Endodermal cell (in vitro differentiated cells): ENCODE measurements around the gene CTSA. TPM values are rescaled to one million over a fixed set of nuclear protein-coding genes. Genes with fewer than 3 reads are reported as not detected.

Experiments used
- DNase-seq: peaks from one replicate; pipeline ENCODE4 v3.0.0-alpha.2; 2017
- H3K27ac ChIP-seq: 2 replicates; pipeline ENCODE4 v1.5.1; 2013; ENCODE audit warnings: mild to moderate bottlenecking, low read depth, low read length, moderate library complexity
- H3K27me3 ChIP-seq: 2 replicates; pipeline ENCODE4 v1.6.1; 2013; ENCODE audit warnings: mild to moderate bottlenecking, low read length, moderate library complexity; ENCODE audit not compliant: insufficient read depth, control insufficient read depth, poor library complexity, severe bottlenecking
- H3K36me3 ChIP-seq: 2 replicates; pipeline ENCODE4 v1.7.0; 2013; ENCODE audit warnings: mild to moderate bottlenecking, low read length, moderate library complexity; ENCODE audit not compliant: control insufficient read depth, insufficient read depth
- H3K4me1 ChIP-seq: one replicate; pipeline ENCODE4 v1.7.0; 2013; ENCODE audit warnings: low read length; ENCODE audit not compliant: control insufficient read depth, insufficient read depth
- H3K4me3 ChIP-seq: 2 replicates; pipeline ENCODE4 v1.5.1; 2013; ENCODE audit warnings: mild to moderate bottlenecking, low read length, moderate library complexity
- H3K9ac ChIP-seq: 2 replicates; pipeline ENCODE4 v1.6.1; 2013; ENCODE audit warnings: mild to moderate bottlenecking, low read length, moderate library complexity; ENCODE audit not compliant: poor library complexity, severe bottlenecking; ENCODE audit errors: extremely low read depth
- H3K9me3 ChIP-seq: 2 replicates; pipeline ENCODE4 v1.6.1; 2013; ENCODE audit warnings: mild to moderate bottlenecking, low read length, moderate library complexity; ENCODE audit not compliant: control insufficient read depth
- H3K27ac Mint-ChIP-seq: 2 replicates; pipeline ENCODE4 v1.8.0; 2020; ENCODE audit warnings: mixed read lengths
- H3K27me3 Mint-ChIP-seq: 2 replicates; pipeline ENCODE4 v1.8.0; 2021; ENCODE audit warnings: mild to moderate bottlenecking, mixed read lengths; ENCODE audit not compliant: insufficient read depth
- H3K36me3 Mint-ChIP-seq: 2 replicates; pipeline ENCODE4 v1.8.0; 2020; ENCODE audit warnings: low read depth, mixed read lengths
- H3K4me1 Mint-ChIP-seq: 2 replicates; pipeline ENCODE4 v1.8.0; 2020; ENCODE audit warnings: mixed read lengths
- H3K4me3 Mint-ChIP-seq: 2 replicates; pipeline ENCODE4 v1.8.0; 2020; ENCODE audit warnings: mild to moderate bottlenecking, moderate library complexity, mixed read lengths
- H3K9me3 Mint-ChIP-seq: 2 replicates; pipeline ENCODE4 v1.8.0; 2020; ENCODE audit warnings: mild to moderate bottlenecking, mixed read lengths
- WGBS, 2 experiments: methylation state at CpG; one replicate each; pipeline versions ENCODE4 v1.1.5 to v1.1.7; 2013; ENCODE audit warnings: missing lambda C conversion rate in 2 of 2, mixed read lengths in 1 of 2; ENCODE audit not compliant: insufficient coverage in 1 of 2, insufficient read length in 1 of 2; 5-methylcytosine and 5-hydroxymethylcytosine counted together
- total RNA-seq, 2 donors: library from RNA; stranded (reverse); fragmentation: NEBNext Ultra II Directional in 1 of 2; extraction: Animal tissue kit (Norgen Biotek cat#: 25700) in 1 of 2; gene quantifications; 2 replicates in 1 of 2; 3 replicates in 1 of 2; pipeline ENCODE4 v1.2.1, GENCODE V29; 2021
- TF ChIP-seq, protein P1 (sequence below): fragments of 200-600 bp; sonication (generic); conservative IDR thresholded peaks from 2 replicates; pipeline ENCODE4 v1.5.0; 2021; ENCODE audit warnings: antibody characterized with exemption, mild to moderate bottlenecking

Gene CTSA
- total RNA-seq, 2 donors from 2014 or later, result 70.7 to 84.8 TPM

DNA sequence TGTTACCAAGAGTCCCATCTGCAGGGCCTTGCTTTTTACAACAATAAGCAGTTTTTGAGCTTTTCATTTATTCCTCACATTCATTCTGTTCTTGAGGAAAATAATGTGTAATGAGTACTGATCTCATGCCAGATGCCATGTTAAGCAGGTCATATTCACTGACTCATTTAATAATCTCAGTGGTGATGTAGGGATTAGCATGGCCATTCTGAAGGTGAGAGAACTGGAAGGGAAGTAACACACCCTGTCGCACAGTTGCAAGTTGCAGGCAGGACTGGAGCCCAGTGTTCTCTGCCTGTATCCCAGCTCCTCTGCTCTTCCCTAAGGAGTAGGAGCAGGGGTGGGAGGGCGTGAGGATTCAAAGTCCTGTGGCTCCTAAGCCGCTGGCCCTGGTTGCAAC is 48.9 kb downstream of the CTSA start:
- H3K27me3 ChIP-seq, result no peaks in the 10 kb centered on the region
- H3K27ac ChIP-seq, result no peak overlapping the region
- H3K4me3 ChIP-seq, result no peak overlapping the region
- TF ChIP-seq, protein P1, sequence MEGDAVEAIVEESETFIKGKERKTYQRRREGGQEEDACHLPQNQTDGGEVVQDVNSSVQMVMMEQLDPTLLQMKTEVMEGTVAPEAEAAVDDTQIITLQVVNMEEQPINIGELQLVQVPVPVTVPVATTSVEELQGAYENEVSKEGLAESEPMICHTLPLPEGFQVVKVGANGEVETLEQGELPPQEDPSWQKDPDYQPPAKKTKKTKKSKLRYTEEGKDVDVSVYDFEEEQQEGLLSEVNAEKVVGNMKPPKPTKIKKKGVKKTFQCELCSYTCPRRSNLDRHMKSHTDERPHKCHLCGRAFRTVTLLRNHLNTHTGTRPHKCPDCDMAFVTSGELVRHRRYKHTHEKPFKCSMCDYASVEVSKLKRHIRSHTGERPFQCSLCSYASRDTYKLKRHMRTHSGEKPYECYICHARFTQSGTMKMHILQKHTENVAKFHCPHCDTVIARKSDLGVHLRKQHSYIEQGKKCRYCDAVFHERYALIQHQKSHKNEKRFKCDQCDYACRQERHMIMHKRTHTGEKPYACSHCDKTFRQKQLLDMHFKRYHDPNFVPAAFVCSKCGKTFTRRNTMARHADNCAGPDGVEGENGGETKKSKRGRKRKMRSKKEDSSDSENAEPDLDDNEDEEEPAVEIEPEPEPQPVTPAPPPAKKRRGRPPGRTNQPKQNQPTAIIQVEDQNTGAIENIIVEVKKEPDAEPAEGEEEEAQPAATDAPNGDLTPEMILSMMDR, result no peak
- no peaks in the 10 kb centered on the region for H3K9me3 ChIP-seq
- no peak overlapping the region for H3K27ac Mint-ChIP-seq
- no peak overlapping the region for H3K9ac ChIP-seq
- H3K27me3 Mint-ChIP-seq, result no peaks in the 10 kb centered on the region
- DNase-seq, result no peak
- H3K9me3 Mint-ChIP-seq, result no peaks in the 10 kb centered on the region
- peaks cover 61% of the 10 kb centered on the region for H3K36me3 ChIP-seq
- WGBS, 2 experiments, result 95% methylated on average over 3 of the region's 3 CpGs
- H3K36me3 Mint-ChIP-seq, result peaks cover 57% of the 10 kb centered on the region
- H3K4me3 Mint-ChIP-seq, result no peak overlapping the region
- H3K4me1 ChIP-seq, result peaks cover 14% of the 10 kb centered on the region
- peaks cover 20% of the 10 kb centered on the region for H3K4me1 Mint-ChIP-seq

DNA sequence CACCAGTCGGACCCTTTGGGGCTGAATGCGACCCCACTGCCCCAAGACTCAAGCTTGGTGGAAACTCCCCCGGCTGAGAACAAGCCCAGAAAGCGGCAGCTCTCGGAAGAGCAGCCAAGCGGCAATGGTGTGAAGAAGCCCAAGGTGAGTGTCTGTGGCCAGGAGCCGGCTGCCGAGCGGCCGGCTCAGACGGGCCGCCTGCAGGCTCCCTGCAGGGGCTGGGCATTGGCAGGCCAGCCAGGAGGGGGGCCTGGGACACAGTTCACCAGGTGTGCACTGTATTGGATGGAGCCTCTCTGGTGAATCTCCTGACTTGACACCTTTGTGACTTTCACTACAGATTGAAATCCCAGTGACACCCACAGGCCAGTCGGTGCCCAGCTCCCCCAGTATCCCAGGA is 49.3 kb downstream of the CTSA start:
- no peak overlapping the region for H3K4me3 ChIP-seq
- 91 to 97% methylated on average over 12 to 13 of the region's 13 CpGs for WGBS, 2 experiments
- Mint-ChIP-seq H3K27me3 (no peaks in the 10 kb centered on the region), H3K4me3 (no peak overlapping the region), H3K36me3 (peaks cover 61% of the 10 kb centered on the region), H3K4me1 (peaks cover 20% of the 10 kb centered on the region), H3K9me3 (no peaks in the 10 kb centered on the region), H3K27ac (no peak overlapping the region)
- H3K27me3 ChIP-seq, result no peaks in the 10 kb centered on the region
- H3K4me1 ChIP-seq, result peaks cover 14% of the 10 kb centered on the region
- no peak for DNase-seq
- peaks cover 64% of the 10 kb centered on the region for H3K36me3 ChIP-seq
- no peak overlapping the region for H3K27ac ChIP-seq
- no peaks in the 10 kb centered on the region for H3K9me3 ChIP-seq
- H3K9ac ChIP-seq, result no peak overlapping the region
- TF ChIP-seq, protein P1, result no peak

- Histone ChIP-seq H3K27me3 (no peaks in the 10 kb centered on the region), H3K36me3 (peaks cover 64% of the 10 kb centered on the region), H3K9ac (no peak overlapping the region), H3K4me1 (no peaks in the 10 kb centered on the region), H3K27ac (no peak overlapping the region), H3K9me3 (no peaks in the 10 kb centered on the region), H3K4me3 (no peak overlapping the region)
- TF ChIP-seq, protein P1, result no peak
- Mint-ChIP-seq H3K36me3 (peaks cover 55% of the 10 kb centered on the region), H3K9me3 (no peaks in the 10 kb centered on the region), H3K4me3 (no peak overlapping the region), H3K4me1 (peaks cover 2% of the 10 kb centered on the region), H3K27me3 (no peaks in the 10 kb centered on the region), H3K27ac (no peak overlapping the region)
- 94 to 98% methylated on average over 6 of the region's 6 CpGs for WGBS, 2 experiments
- no peak for DNase-seq
Measured at GRCh38 chr20:45943613-45944012, 52.5 kb downstream of the CTSA start.
